H9 (cell line): ENCODE measurements around the gene HPGDS. TPM values are rescaled to one million over a fixed set of nuclear protein-coding genes. Genes with fewer than 3 reads are reported as not detected.

ENCODE experiments used
- DNase-seq: peaks from one replicate; pipeline ENCODE4 v3.0.0-alpha.2; 2017
- H2AFZ ChIP-seq: one replicate; pipeline ENCODE4 v1.6.1; 2013; ENCODE audit warnings: mild to moderate bottlenecking, low read length, control low read depth, moderate library complexity
- H2AK5ac ChIP-seq: 2 replicates; pipeline ENCODE4 v1.6.1; 2013; ENCODE audit warnings: low read length, control low read depth, mixed read lengths; ENCODE audit not compliant: insufficient read length
- H2BK120ac ChIP-seq: one replicate; pipeline ENCODE4 v1.6.1; 2013; ENCODE audit warnings: low read depth, mild to moderate bottlenecking, low read length, control low read depth, inconsistent platforms; ENCODE audit not compliant: poor library complexity, severe bottlenecking
- H2BK12ac ChIP-seq: 2 replicates; pipeline ENCODE4 v1.6.1; 2013; ENCODE audit warnings: low read length, control low read depth, mixed read lengths, low read depth; ENCODE audit not compliant: insufficient read length
- H2BK15ac ChIP-seq: 2 replicates; pipeline ENCODE4 v1.6.1; 2013; ENCODE audit warnings: low read depth, low read length, control low read depth
- H2BK20ac ChIP-seq: one replicate; pipeline ENCODE4 v1.6.1; 2013; ENCODE audit warnings: low read depth, mild to moderate bottlenecking, low read length, control low read depth, inconsistent platforms; ENCODE audit not compliant: poor library complexity, severe bottlenecking
- H2BK5ac ChIP-seq: 2 replicates; pipeline ENCODE4 v1.6.1; 2013; ENCODE audit warnings: low read length, control low read depth, mixed read lengths; ENCODE audit not compliant: insufficient read length
- H3K14ac ChIP-seq: 2 replicates; pipeline ENCODE4 v1.6.1; 2013; ENCODE audit warnings: low read length, control low read depth; ENCODE audit not compliant: insufficient read depth
- H3K18ac ChIP-seq: 2 replicates; pipeline ENCODE4 v1.6.1; 2013; ENCODE audit warnings: low read depth, mild to moderate bottlenecking, mixed read lengths, low read length, control low read depth; ENCODE audit not compliant: insufficient read length
- H3K23ac ChIP-seq: 2 replicates; pipeline ENCODE4 v1.6.1; 2013; ENCODE audit warnings: low read length, control low read depth, mixed read lengths, low read depth; ENCODE audit not compliant: insufficient read length
- H3K23me2 ChIP-seq: 2 replicates; pipeline ENCODE4 v1.6.1; 2013; ENCODE audit warnings: low read depth, mild to moderate bottlenecking, mixed read lengths, low read length, control low read depth; ENCODE audit not compliant: insufficient read length, poor library complexity, severe bottlenecking
- H3K27ac ChIP-seq: 2 replicates; pipeline ENCODE4 v1.5.1; 2013; ENCODE audit warnings: low read length, control low read depth, mixed read lengths, low read depth; ENCODE audit not compliant: insufficient read length
- H3K27me3 ChIP-seq: 2 replicates; pipeline ENCODE4 v1.6.1; 2013; ENCODE audit warnings: low read length, control low read depth, inconsistent platforms; ENCODE audit not compliant: insufficient read depth
- H3K4ac ChIP-seq: 2 replicates; pipeline ENCODE4 v1.6.1; 2013; ENCODE audit warnings: low read depth, mild to moderate bottlenecking, control low read depth, inconsistent platforms, low read length, moderate library complexity
- H3K4me1 ChIP-seq: 2 replicates; pipeline ENCODE4 v1.6.1; 2013; ENCODE audit warnings: low read length, control low read depth, inconsistent platforms; ENCODE audit not compliant: insufficient read depth
- H3K4me2 ChIP-seq: 2 replicates; pipeline ENCODE4 v1.6.1; 2013; ENCODE audit warnings: low read length, control low read depth, mixed read lengths; ENCODE audit not compliant: insufficient read length, insufficient read depth
- H3K56ac ChIP-seq: 2 replicates; pipeline ENCODE4 v1.6.1; 2013; ENCODE audit warnings: low read depth, mild to moderate bottlenecking, mixed read lengths, low read length, control low read depth; ENCODE audit not compliant: insufficient read length
- H3K79me1 ChIP-seq: 2 replicates; pipeline ENCODE4 v1.6.1; 2013; ENCODE audit warnings: low read depth, mild to moderate bottlenecking, moderate library complexity, low read length, control low read depth, inconsistent platforms; ENCODE audit not compliant: insufficient read depth, poor library complexity, severe bottlenecking
- H3K79me2 ChIP-seq: 2 replicates; pipeline ENCODE4 v1.6.1; 2013; ENCODE audit warnings: low read length, control low read depth, inconsistent platforms; ENCODE audit not compliant: insufficient read depth
- H3K9ac ChIP-seq: 2 replicates; pipeline ENCODE4 v1.6.1; 2013; ENCODE audit warnings: low read length, control low read depth, mixed read lengths; ENCODE audit not compliant: insufficient read length; ENCODE audit errors: extremely low read depth
- H3K9me3 ChIP-seq: one replicate; pipeline ENCODE4 v1.6.1; 2013; ENCODE audit warnings: low read depth, low read length, inconsistent platforms; ENCODE audit not compliant: control insufficient read depth
- H3T11ph ChIP-seq: one replicate; pipeline ENCODE4 v1.6.1; 2013; ENCODE audit warnings: mild to moderate bottlenecking, low read length, control low read depth, inconsistent platforms
- H4K20me1 ChIP-seq: one replicate; pipeline ENCODE4 v1.6.1; 2013; ENCODE audit not compliant: control insufficient read depth, insufficient read length, insufficient read depth
- H4K5ac ChIP-seq: 2 replicates; pipeline ENCODE4 v1.6.1; 2013; ENCODE audit warnings: low read depth, mild to moderate bottlenecking, mixed read lengths, low read length, control low read depth; ENCODE audit not compliant: insufficient read length
- H4K8ac ChIP-seq: replicated peaks from 2 replicates; pipeline ENCODE4 v1.6.1; 2013; ENCODE audit warnings: low read length, control low read depth, mixed read lengths, low read depth; ENCODE audit not compliant: insufficient read length
- H4K91ac ChIP-seq: 2 replicates; pipeline ENCODE4 v1.6.1; 2013; ENCODE audit warnings: low read depth, mild to moderate bottlenecking, moderate library complexity, mixed read lengths, low read length, control low read depth; ENCODE audit not compliant: insufficient read length
- H3K27ac Mint-ChIP-seq, 3 experiments: 2 replicates in 2 of 3; 3 replicates in 1 of 3; pipeline ENCODE4 v1.8.0; 2020 to 2021; ENCODE audit warnings: mixed read lengths in 3 of 3, mild to moderate bottlenecking in 1 of 3, moderate library complexity in 1 of 3
- H3K27me3 Mint-ChIP-seq: 2 replicates; pipeline ENCODE4 v1.8.0; 2021; ENCODE audit warnings: low read depth, mild to moderate bottlenecking, moderate library complexity, mixed read lengths
- H3K36me3 Mint-ChIP-seq, 3 experiments: 2 replicates in 2 of 3; 3 replicates in 1 of 3; pipeline ENCODE4 v1.8.0; 2020 to 2021; ENCODE audit warnings: low read depth in 3 of 3, mixed read lengths in 3 of 3; ENCODE audit not compliant: insufficient read depth in 1 of 3
- H3K4me1 Mint-ChIP-seq, 2 experiments: 2 replicates each; pipeline ENCODE4 v1.8.0; 2020; ENCODE audit warnings: mixed read lengths in 2 of 2
- H3K4me3 Mint-ChIP-seq, 2 experiments: 2 replicates in 1 of 2; 3 replicates in 1 of 2; pipeline ENCODE4 v1.8.0; 2020 to 2021; ENCODE audit warnings: mild to moderate bottlenecking in 2 of 2, mixed read lengths in 2 of 2, moderate library complexity in 1 of 2
- H3K9me3 Mint-ChIP-seq, 2 experiments: 2 replicates in 1 of 2; 3 replicates in 1 of 2; pipeline ENCODE4 v1.8.0; 2020; ENCODE audit warnings: mild to moderate bottlenecking in 2 of 2, mixed read lengths in 2 of 2, moderate library complexity in 1 of 2
- WGBS: extraction: QIAGEN DNeasy Blood & Tissue Kit; methylation state at CpG from one replicate; pipeline ENCODE4 v1.1.7; 2013; ENCODE audit warnings: missing lambda C conversion rate, low lambda C conversion rate, mixed read lengths; ENCODE audit not compliant: insufficient read length; ENCODE audit errors: extremely low coverage; 5-methylcytosine and 5-hydroxymethylcytosine counted together
- total RNA-seq: library from RNA; stranded (reverse); gene quantifications from 2 replicates; pipeline ENCODE4 v1.2.1, GENCODE V29; 2021
- TF ChIP-seq, protein P1 (sequence below): fragments of 200-600 bp; sonication (generic); conservative IDR thresholded peaks from 3 replicates; pipeline ENCODE4 v1.8.0; 2021; ENCODE audit warnings: antibody characterized with exemption, mild to moderate bottlenecking

HPGDS gene
- total RNA-seq, 1 experiment from 2014 or later: not detected

DNA sequence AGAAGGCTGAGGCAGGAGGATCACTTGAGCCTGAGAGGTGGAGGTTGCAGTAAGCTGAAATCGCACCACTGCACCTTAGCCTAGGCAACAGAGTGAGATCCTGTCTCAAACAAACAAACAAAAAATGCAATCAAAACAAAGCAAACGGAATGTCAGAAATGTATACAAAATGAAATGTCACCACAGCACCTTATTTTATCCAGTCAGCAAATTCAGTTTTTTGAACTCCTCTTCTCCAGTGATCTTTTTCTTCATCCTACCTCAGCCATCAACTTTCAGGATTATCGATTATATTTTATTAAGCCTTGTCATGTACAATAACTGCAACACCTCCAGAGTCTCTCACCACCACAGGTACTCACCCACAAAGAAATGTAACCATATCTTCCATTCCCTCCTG, 31.1 kb upstream of the HPGDS start:
- no CpG with 5 or more reads among the region's 3 CpGs for WGBS
- no peak overlapping the region for H2BK120ac ChIP-seq
- H4K91ac ChIP-seq: no peak overlapping the region
- no peak overlapping the region for H2BK15ac ChIP-seq
- H2AFZ ChIP-seq: no peak overlapping the region
- no peak overlapping the region for H2BK5ac ChIP-seq
- H3K79me2 ChIP-seq: no peaks in the 10 kb centered on the region
- H3K23ac ChIP-seq: no peak overlapping the region
- Mint-ChIP-seq H3K9me3 (no peaks in the 10 kb centered on the region; a peak in 1 of 5 replicates), H3K4me3 (no peak overlapping the region), H3K27me3 (no peaks in the 10 kb centered on the region), H3K36me3 (no peaks in the 10 kb centered on the region), H3K27ac (no peak overlapping the region; a peak in 1 of 7 replicates), H3K4me1 (peaks cover 0 to 2% of the 10 kb centered on the region in 2 experiments; a peak in 1 of 4 replicates)
- no peaks in the 10 kb centered on the region for H3K9me3 ChIP-seq
- no peak overlapping the region for H4K8ac ChIP-seq
- no peaks in the 10 kb centered on the region for H3K23me2 ChIP-seq
- TF ChIP-seq, protein P1, sequence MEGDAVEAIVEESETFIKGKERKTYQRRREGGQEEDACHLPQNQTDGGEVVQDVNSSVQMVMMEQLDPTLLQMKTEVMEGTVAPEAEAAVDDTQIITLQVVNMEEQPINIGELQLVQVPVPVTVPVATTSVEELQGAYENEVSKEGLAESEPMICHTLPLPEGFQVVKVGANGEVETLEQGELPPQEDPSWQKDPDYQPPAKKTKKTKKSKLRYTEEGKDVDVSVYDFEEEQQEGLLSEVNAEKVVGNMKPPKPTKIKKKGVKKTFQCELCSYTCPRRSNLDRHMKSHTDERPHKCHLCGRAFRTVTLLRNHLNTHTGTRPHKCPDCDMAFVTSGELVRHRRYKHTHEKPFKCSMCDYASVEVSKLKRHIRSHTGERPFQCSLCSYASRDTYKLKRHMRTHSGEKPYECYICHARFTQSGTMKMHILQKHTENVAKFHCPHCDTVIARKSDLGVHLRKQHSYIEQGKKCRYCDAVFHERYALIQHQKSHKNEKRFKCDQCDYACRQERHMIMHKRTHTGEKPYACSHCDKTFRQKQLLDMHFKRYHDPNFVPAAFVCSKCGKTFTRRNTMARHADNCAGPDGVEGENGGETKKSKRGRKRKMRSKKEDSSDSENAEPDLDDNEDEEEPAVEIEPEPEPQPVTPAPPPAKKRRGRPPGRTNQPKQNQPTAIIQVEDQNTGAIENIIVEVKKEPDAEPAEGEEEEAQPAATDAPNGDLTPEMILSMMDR: no peak
- no peak overlapping the region for H4K5ac ChIP-seq
- H3K18ac ChIP-seq: no peak overlapping the region
- H3K27ac ChIP-seq: no peak overlapping the region
- H3K4ac ChIP-seq: no peak overlapping the region
- no peak overlapping the region for H2BK12ac ChIP-seq
- no peak overlapping the region for H2BK20ac ChIP-seq
- DNase-seq: no peak
- no peak overlapping the region for H3K4me2 ChIP-seq
- no peak overlapping the region for H3T11ph ChIP-seq
- no peaks in the 10 kb centered on the region for H3K79me1 ChIP-seq
- H3K27me3 ChIP-seq: no peaks in the 10 kb centered on the region
- no peaks in the 10 kb centered on the region for H4K20me1 ChIP-seq
- H2AK5ac ChIP-seq: no peak overlapping the region
- no peak overlapping the region for H3K14ac ChIP-seq
- H3K4me1 ChIP-seq: no peaks in the 10 kb centered on the region
- H3K56ac ChIP-seq: no peak overlapping the region
- H3K9ac ChIP-seq: no peak overlapping the region
